Gastrocnemius medialis (tissue), 4 donors: ENCODE measurements around the gene AMBRA1.

Experiments used
- POLR2A ChIP-seq, 2 donors: fragments of 450-650 bp; IDR thresholded peaks; one replicate each; pipeline ENCODE4 v1.6.1; 2017; ENCODE audit warnings: antibody characterized with exemption in 2 of 2, mild to moderate bottlenecking in 2 of 2, moderate library complexity in 2 of 2
- TF ChIP-seq, protein P1 (sequence below), 5 experiments: fragments of 450-650 bp in 3 of 5; fragments of 200-600 bp in 2 of 5; sonication (generic) in 2 of 5; IDR thresholded peaks in 4 of 5; conservative IDR thresholded peaks in 1 of 5; 1 replicate in 4 of 5; 2 replicates in 1 of 5; pipeline ENCODE4 v1.5.1; 2016 to 2019; ENCODE audit warnings: antibody characterized with exemption in 5 of 5, mild to moderate bottlenecking in 3 of 5, moderate library complexity in 3 of 5

DNA sequence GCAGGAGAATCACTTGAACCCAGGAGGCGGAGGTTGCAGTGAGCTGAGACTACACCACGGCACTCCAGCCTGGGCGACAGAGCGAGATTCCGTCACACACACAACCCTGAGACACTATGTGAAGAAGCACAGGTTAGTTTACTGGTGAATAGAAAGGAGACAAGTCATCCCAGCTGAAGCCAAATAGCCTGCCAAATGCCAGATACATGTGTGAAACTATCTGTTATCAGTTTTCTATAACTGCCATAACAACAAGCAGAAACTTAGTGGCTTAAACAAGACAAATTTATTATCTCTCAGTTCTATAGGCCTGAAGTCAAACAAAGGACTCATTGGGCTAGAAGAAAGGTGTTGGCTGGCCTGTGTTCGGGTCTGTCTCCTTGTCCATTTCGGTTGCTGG is 114.2 kb downstream of the AMBRA1 start:
- TF ChIP-seq, protein P1, sequence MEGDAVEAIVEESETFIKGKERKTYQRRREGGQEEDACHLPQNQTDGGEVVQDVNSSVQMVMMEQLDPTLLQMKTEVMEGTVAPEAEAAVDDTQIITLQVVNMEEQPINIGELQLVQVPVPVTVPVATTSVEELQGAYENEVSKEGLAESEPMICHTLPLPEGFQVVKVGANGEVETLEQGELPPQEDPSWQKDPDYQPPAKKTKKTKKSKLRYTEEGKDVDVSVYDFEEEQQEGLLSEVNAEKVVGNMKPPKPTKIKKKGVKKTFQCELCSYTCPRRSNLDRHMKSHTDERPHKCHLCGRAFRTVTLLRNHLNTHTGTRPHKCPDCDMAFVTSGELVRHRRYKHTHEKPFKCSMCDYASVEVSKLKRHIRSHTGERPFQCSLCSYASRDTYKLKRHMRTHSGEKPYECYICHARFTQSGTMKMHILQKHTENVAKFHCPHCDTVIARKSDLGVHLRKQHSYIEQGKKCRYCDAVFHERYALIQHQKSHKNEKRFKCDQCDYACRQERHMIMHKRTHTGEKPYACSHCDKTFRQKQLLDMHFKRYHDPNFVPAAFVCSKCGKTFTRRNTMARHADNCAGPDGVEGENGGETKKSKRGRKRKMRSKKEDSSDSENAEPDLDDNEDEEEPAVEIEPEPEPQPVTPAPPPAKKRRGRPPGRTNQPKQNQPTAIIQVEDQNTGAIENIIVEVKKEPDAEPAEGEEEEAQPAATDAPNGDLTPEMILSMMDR (IDR thresholded peaks at IDR 0.05 in 4 of 5, conservative IDR thresholded peaks at IDR 0.05 in 1 of 5): no peak
- no peak for TF ChIP-seq POLR2A (IDR thresholded peaks at IDR 0.05)
